Psoas muscle (tissue), 8 donors: Measurements from ENCODE around the gene KLHL29. TPM values are rescaled to one million over a fixed set of nuclear protein-coding genes. Genes with fewer than 3 reads are reported as not detected.

Experiments
- ATAC-seq, 4 donors: fragments of 200-7000 bp; cut with Tn5 transposase; one replicate each; pipeline ENCODE4 v1.9.1; 2020; ENCODE audit warnings: moderate library complexity in 3 of 4, mild to moderate bottlenecking in 2 of 4
- DNase-seq, 2 donors: peaks; one replicate each; pipeline ENCODE4 v3.0.0-alpha.2; 2020
- H3K27ac ChIP-seq: fragments of 200-600 bp; one replicate; pipeline ENCODE4 v1.8.0; 2022
- H3K27me3 ChIP-seq, 3 donors: fragments of 200-600 bp in 1 of 3; one replicate each; pipeline versions ENCODE4 v1.6.1 to v1.8.0; 2013 to 2022; ENCODE audit warnings: low read length in 2 of 3, mild to moderate bottlenecking in 2 of 3, moderate library complexity in 1 of 3; ENCODE audit not compliant: insufficient read depth in 3 of 3
- H3K36me3 ChIP-seq, 2 donors: fragments of 200-600 bp in 1 of 2; one replicate each; pipeline versions ENCODE4 v1.6.1 to v1.8.0; 2013 to 2022; ENCODE audit warnings: low read depth in 1 of 2, mild to moderate bottlenecking in 1 of 2, moderate library complexity in 1 of 2; ENCODE audit not compliant: insufficient read depth in 1 of 2
- H3K4me1 ChIP-seq: fragments of 200-600 bp; one replicate; pipeline ENCODE4 v1.8.0; 2022
- H3K4me3 ChIP-seq: fragments of 200-600 bp; one replicate; pipeline ENCODE4 v1.8.0; 2022; ENCODE audit warnings: mild to moderate bottlenecking
- H3K9me3 ChIP-seq: fragments of 200-600 bp; one replicate; pipeline ENCODE4 v1.8.0; 2022
- WGBS, 3 donors: extraction: QIAGEN DNeasy Blood & Tissue Kit; methylation state at CpG; one replicate each; pipeline versions ENCODE4 v1.1.6 to v1.1.7; 2013; 5-methylcytosine and 5-hydroxymethylcytosine counted together
- intact Hi-C, 2 donors: fragments of 100-400 bp; cut with DNase I; formaldehyde crosslinking; loops; one replicate each; pipeline versions ENCODE4 v1.11.0 to v1.14.2; 2022
- polyA plus RNA-seq, 3 donors: library from polyadenylated mRNA; stranded (reverse); fragments of 200-250 nt; gene quantifications; one replicate each; pipeline ENCODE4 v1.2.3, GENCODE V29; 2013
- total RNA-seq, 4 donors: library from RNA; stranded (reverse); fragmentation: NEBNext Ultra II Directional in 2 of 4; extraction: Animal tissue kit (Norgen Biotek cat#: 25700) in 2 of 4; gene quantifications; one replicate each; pipeline versions ENCODE4 v1.2.1 to v1.2.4, GENCODE V29; 2021 to 2023
- TF ChIP-seq, protein P1 (sequence below): fragments of 200-600 bp; IDR thresholded peaks from one replicate; pipeline ENCODE4 v1.8.0; 2022; ENCODE audit warnings: antibody characterized with exemption
- donor health status: healthy with polysubstance abuse.
- donor health status: DM: no; HTN: no; CAD: no; lungs with moderate emphysema.
- donor health status: Bipolar disorder and iron deficiency.
- donor health status: healthy.
- donor health status: DM: yes; HTN: yes; CAD: no.
- donor health status: DM: no; HTN: no; CAD: no.
- donor health status: DM: no; HTN: no; CAD: no.
- donor health status: DM: yes; HTN: yes; CAD: no.

The KLHL29 gene
- total and polyA plus RNA-seq, 7 donors = 4.4 to 14.1 (median 6.8) TPM

- H3K36me3 ChIP-seq = no peaks in the 10 kb centered on the region
- WGBS, 3 donors = 90 to 98% (median 97%) methylated on average over 11 of the region's 11 CpGs
- peaks cover 26% of the 10 kb centered on the region for H3K4me1 ChIP-seq
- no peak overlapping the region for H3K4me3 ChIP-seq
- intact Hi-C loops = no loop called here
- H3K9me3 ChIP-seq = no peaks in the 10 kb centered on the region
- H3K27me3 ChIP-seq = no peaks in the 10 kb centered on the region
- no peak for DNase-seq
- H3K27ac ChIP-seq = no peak overlapping the region
- no peak for ATAC-seq
- TF ChIP-seq, protein P1, sequence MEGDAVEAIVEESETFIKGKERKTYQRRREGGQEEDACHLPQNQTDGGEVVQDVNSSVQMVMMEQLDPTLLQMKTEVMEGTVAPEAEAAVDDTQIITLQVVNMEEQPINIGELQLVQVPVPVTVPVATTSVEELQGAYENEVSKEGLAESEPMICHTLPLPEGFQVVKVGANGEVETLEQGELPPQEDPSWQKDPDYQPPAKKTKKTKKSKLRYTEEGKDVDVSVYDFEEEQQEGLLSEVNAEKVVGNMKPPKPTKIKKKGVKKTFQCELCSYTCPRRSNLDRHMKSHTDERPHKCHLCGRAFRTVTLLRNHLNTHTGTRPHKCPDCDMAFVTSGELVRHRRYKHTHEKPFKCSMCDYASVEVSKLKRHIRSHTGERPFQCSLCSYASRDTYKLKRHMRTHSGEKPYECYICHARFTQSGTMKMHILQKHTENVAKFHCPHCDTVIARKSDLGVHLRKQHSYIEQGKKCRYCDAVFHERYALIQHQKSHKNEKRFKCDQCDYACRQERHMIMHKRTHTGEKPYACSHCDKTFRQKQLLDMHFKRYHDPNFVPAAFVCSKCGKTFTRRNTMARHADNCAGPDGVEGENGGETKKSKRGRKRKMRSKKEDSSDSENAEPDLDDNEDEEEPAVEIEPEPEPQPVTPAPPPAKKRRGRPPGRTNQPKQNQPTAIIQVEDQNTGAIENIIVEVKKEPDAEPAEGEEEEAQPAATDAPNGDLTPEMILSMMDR = no peak
These were observed 220.3 kb downstream of the KLHL29 start for GRCh38 chr2:23605236-23605635.

- peaks cover 21% of the 10 kb centered on the region for H3K4me1 ChIP-seq
- 84 to 89% (median 85%) methylated on average over 9 of the region's 9 CpGs for WGBS, 3 donors
- ATAC-seq (no peak), DNase-seq (no peak)
- no peak overlapping the region for H3K27ac ChIP-seq
- TF ChIP-seq, protein P1 = no peak
- H3K9me3 ChIP-seq = no peaks in the 10 kb centered on the region
- no peaks in the 10 kb centered on the region for H3K36me3 ChIP-seq
- intact Hi-C loops = no loop called here
- no peak overlapping the region for H3K4me3 ChIP-seq
- H3K27me3 ChIP-seq = no peaks in the 10 kb centered on the region
These were observed 221.2 kb downstream of the KLHL29 start for GRCh38 chr2:23606196-23606595.

GRCh38 chr2:23606968-23607367 is 222.0 kb downstream of the KLHL29 start:
- Histone ChIP-seq H3K9me3 (peaks cover 4% of the 10 kb centered on the region), H3K36me3 (no peaks in the 10 kb centered on the region), H3K27me3 (no peaks in the 10 kb centered on the region), H3K4me1 (peaks cover 15% of the 10 kb centered on the region), H3K27ac (no peak overlapping the region), H3K4me3 (no peak overlapping the region)
- TF ChIP-seq, protein P1 = no peak
- DNase-seq = no peak
- no peak for ATAC-seq
- intact Hi-C loops = no loop called here

- H3K36me3 ChIP-seq = no peaks in the 10 kb centered on the region
- ATAC-seq (no peak), DNase-seq (no peak)
- H3K27me3 ChIP-seq = no peaks in the 10 kb centered on the region
- intact Hi-C loops = no loop called here
- H3K4me1 ChIP-seq = peaks cover 7% of the 10 kb centered on the region
- H3K27ac ChIP-seq = no peak overlapping the region
- H3K9me3 ChIP-seq = peaks cover 7% of the 10 kb centered on the region
- TF ChIP-seq, protein P1 = no peak
- no peak overlapping the region for H3K4me3 ChIP-seq
- WGBS, 3 donors = 80 to 88% (median 81%) methylated on average over 3 of the region's 3 CpGs
These were observed 222.9 kb downstream of the KLHL29 start for GRCh38 chr2:23607925-23608324.

DNA sequence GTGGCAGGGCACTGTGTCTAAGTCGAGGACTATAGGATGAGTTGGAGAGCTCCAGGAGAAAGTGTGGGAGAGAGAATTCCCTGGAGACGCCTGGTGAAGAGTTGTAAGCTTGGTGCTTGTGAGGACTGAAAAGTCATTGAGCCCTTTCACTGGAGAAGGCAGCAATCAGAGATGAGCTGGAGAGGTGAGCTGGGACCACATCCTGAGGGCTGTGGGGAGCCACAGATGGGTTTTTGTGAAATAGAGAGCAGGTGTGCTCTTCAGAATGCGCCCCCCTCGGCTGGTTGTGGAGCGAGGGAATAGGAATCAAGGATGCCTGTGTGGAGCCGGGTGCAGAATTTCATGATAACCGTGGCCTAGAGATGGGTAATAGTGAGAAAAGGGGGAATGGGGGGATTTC is 224.3 kb downstream of the KLHL29 start:
- ATAC-seq (no peak), DNase-seq (no peak)
- Histone ChIP-seq H3K36me3 (no peaks in the 10 kb centered on the region), H3K4me3 (no peak overlapping the region), H3K27me3 (no peaks in the 10 kb centered on the region), H3K9me3 (peaks cover 7% of the 10 kb centered on the region), H3K27ac (no peak overlapping the region), H3K4me1 (no peaks in the 10 kb centered on the region)
- intact Hi-C loops = no loop called here
- TF ChIP-seq, protein P1 = no peak
- WGBS, 3 donors = 89 to 93% (median 89%) methylated on average over 7 of the region's 7 CpGs
